HepG2 (cell line): ENCODE data around the gene MAD2L2. TPM values are rescaled to one million over a fixed set of nuclear protein-coding genes. Genes with fewer than 3 reads are reported as not detected.

Experiments used
- ATAC-seq: fragments of 200-7000 bp; cut with Tn5 transposase; 3 replicates; pipeline ENCODE4 v1.9.1; 2020; ENCODE audit warnings: mild to moderate bottlenecking, moderate library complexity
- BruUV-seq: library from RNA; stranded (reverse); fragments of 400-500 nt; replicated peaks from 2 replicates; lab custom pipeline; 2021; lab: Mats Ljungman, UMichigan
- CTCF ChIA-PET: fragments of 300-600 bp; formaldehyde crosslinking; extraction: SDS; loops from one replicate; lab custom pipeline; 2021; ENCODE audit warnings: low total read pairs, inconsistent platforms, low intra/inter-chr PET ratio; lab: Yijun Ruan, JAX
- POLR2A ChIA-PET: fragments of 350-600 bp; sonication (Branson Sonifier 250); formaldehyde crosslinking; loops from one replicate; lab custom pipeline; 2020; ENCODE audit warnings: antibody characterized with exemption, inconsistent platforms; lab: Yijun Ruan, JAX
- DNase-seq: peaks from one replicate; pipeline ENCODE4 v3.0.0-alpha.2; 2015; ENCODE audit warnings: low spot score
- FAIRE-seq: peaks from 3 replicates; lab custom pipeline; 2011; peaks lifted over from hg19 to GRCh38; lab: Jason Lieb, UNC
- H2AFZ ChIP-seq: one replicate; pipeline ENCODE4 v1.6.1; 2011; ENCODE audit warnings: low read length, inconsistent platforms
- H3K27ac ChIP-seq: fragments of 300-600 bp; 3 replicates; pipeline ENCODE4 v1.8.0; 2011; ENCODE audit warnings: mixed run types, mild to moderate bottlenecking, mixed read lengths, low read length, inconsistent platforms; ENCODE audit not compliant: insufficient read depth; ENCODE audit errors: extremely low read length
- H3K27me3 ChIP-seq, 2 experiments: fragments of 200-600 bp in 1 of 2; 2 replicates in 1 of 2; 3 replicates in 1 of 2; pipeline versions ENCODE4 v1.6.0 to v1.8.0; 2011; ENCODE audit warnings: low read length in 2 of 2, mild to moderate bottlenecking in 2 of 2, moderate library complexity in 2 of 2, inconsistent platforms in 1 of 2; ENCODE audit not compliant: insufficient read depth in 2 of 2, control insufficient read depth in 1 of 2
- H3K36me3 ChIP-seq, 2 experiments: fragments of 200-600 bp in 1 of 2; replicated peaks in 1 of 2; 2 replicates in 1 of 2; 3 replicates in 1 of 2; pipeline versions ENCODE4 v1.5.1 to v1.8.0; 2011; ENCODE audit warnings: low read length in 2 of 2, inconsistent platforms in 1 of 2; ENCODE audit not compliant: insufficient read depth in 2 of 2, control insufficient read depth in 1 of 2
- H3K4me1 ChIP-seq: 2 replicates; pipeline ENCODE4 v1.5.1; 2012; ENCODE audit warnings: low read length, inconsistent platforms; ENCODE audit not compliant: insufficient read depth
- H3K4me2 ChIP-seq: 2 replicates; pipeline ENCODE4 v1.6.0; 2011; ENCODE audit warnings: low read depth, low read length, inconsistent platforms
- H3K4me3 ChIP-seq, 3 experiments: fragments of 200-600 bp in 1 of 3; sonication (generic), shearing (Covaris generic) in 1 of 3; replicated peaks in 1 of 3; 2 replicates each; pipeline ENCODE4 v1.5.1; 2011 to 2016; ENCODE audit warnings: low read length in 3 of 3, inconsistent platforms in 2 of 3, low read depth in 2 of 3, mild to moderate bottlenecking in 2 of 3, control low read depth in 1 of 3, mixed read lengths in 1 of 3; ENCODE audit not compliant: insufficient read depth in 1 of 3
- H3K79me2 ChIP-seq: one replicate; pipeline ENCODE4 v1.6.1; 2011; ENCODE audit warnings: low read length, inconsistent platforms; ENCODE audit not compliant: insufficient read depth
- H3K9ac ChIP-seq: 2 replicates; pipeline ENCODE4 v1.6.0; 2011; ENCODE audit warnings: mild to moderate bottlenecking, low read depth, low read length, inconsistent platforms; ENCODE audit not compliant: insufficient read depth
- H3K9me3 ChIP-seq: 2 replicates; pipeline ENCODE4 v1.5.1; 2012; ENCODE audit warnings: mild to moderate bottlenecking, low read length
- H4K20me1 ChIP-seq: 2 replicates; pipeline ENCODE4 v1.6.0; 2011; ENCODE audit warnings: inconsistent platforms, mild to moderate bottlenecking, low read length, moderate library complexity; ENCODE audit not compliant: insufficient read depth
- CBFB ChIP-seq: sonication (generic); formaldehyde crosslinking; IDR thresholded peaks from 2 replicates; pipeline ENCODE4 v1.4.0; 2020; ENCODE audit warnings: missing genetic modification reagents
- ESRRA ChIP-seq: sonication (generic); formaldehyde crosslinking; IDR thresholded peaks from 2 replicates; pipeline ENCODE4 v1.5.1; 2020; ENCODE audit warnings: mild to moderate bottlenecking, low read depth, missing genetic modification reagents
- MBNL3 ChIP-seq: fragments of 250-450 bp; sonication (Bioruptor Pico); conservative IDR thresholded peaks from 2 replicates; pipeline ENCODE4 v1.8.0; 2022; ENCODE audit warnings: mild to moderate bottlenecking, inconsistent platforms
- ZNF761 ChIP-seq: sonication (generic); formaldehyde crosslinking; conservative IDR thresholded peaks from 2 replicates; pipeline ENCODE4 v1.4.0; 2020; ENCODE audit warnings: mild to moderate bottlenecking, missing genetic modification reagents
- WGBS: methylation state at CpG from one replicate; pipeline ENCODE4 v1.1.6; 2017; ENCODE audit warnings: low lambda C conversion rate; 5-methylcytosine and 5-hydroxymethylcytosine counted together
- in situ Hi-C: cut with HindIII; loops from 2 replicates; pipeline ENCODE4 v1.10.0; 2017; ENCODE audit warnings: low pct_unique_long_range_greater_than_20kb; ENCODE audit not compliant: extremely low pct_ligation_motif_present
- intact Hi-C: fragments of 100-400 bp; cut with micrococcal nuclease; formaldehyde crosslinking; loops from one replicate; pipeline ENCODE4 v1.10.0; 2022; ENCODE audit not compliant: unreplicated experiment
- polyA plus RNA-seq, 8 experiments: library from polyadenylated mRNA; depleted of rRNA in 3 of 8; stranded (reverse) in 7 of 8; unstranded in 1 of 8; fragments of >200 nt; fragmentation: Illumina TruSeq in 4 of 8; extraction: Trizol in 4 of 8; gene quantifications; 2 replicates each; pipeline versions ENCODE4 v1.2.1 to v1.2.3, GENCODE V29; 2011 to 2016; ENCODE audit warnings: low read depth in 4 of 8, missing spikeins in 1 of 8, mixed read lengths in 1 of 8; ENCODE audit not compliant: insufficient read depth in 1 of 8
- total RNA-seq, 5 experiments: library from RNA; depleted of rRNA; stranded (reverse); fragments of >200 nt; fragmentation: Illumina TruSeq; extraction: Trizol; gene quantifications; 2 replicates each; pipeline ENCODE4 v1.2.3, GENCODE V29; 2016; ENCODE audit warnings: low read depth in 1 of 5
- TF ChIP-seq, protein P1 (sequence below): sonication (generic); formaldehyde crosslinking; IDR thresholded peaks from 2 replicates; pipeline ENCODE4 v1.8.1; 2023; ENCODE audit warnings: mild to moderate bottlenecking, missing genetic modification reagents, borderline replicate concordance
- TF ChIP-seq, protein P2 (sequence below): sonication (generic); formaldehyde crosslinking; IDR thresholded peaks from 2 replicates; pipeline ENCODE4 v1.9.0; 2022; ENCODE audit warnings: missing genetic modification reagents, mild to moderate bottlenecking, borderline replicate concordance
- TF ChIP-seq, protein P3 (sequence below): sonication (generic); formaldehyde crosslinking; IDR thresholded peaks from 2 replicates; pipeline ENCODE4 v1.8.1; 2023; ENCODE audit warnings: mild to moderate bottlenecking, missing genetic modification reagents
- TF ChIP-seq, protein P4 (sequence below): sonication (generic); formaldehyde crosslinking; IDR thresholded peaks from 2 replicates; pipeline ENCODE4 v1.5.0; 2020; ENCODE audit warnings: mild to moderate bottlenecking, missing genetic modification reagents, borderline replicate concordance
- TF ChIP-seq, protein P5 (sequence below): sonication (generic); formaldehyde crosslinking; IDR thresholded peaks from 2 replicates; pipeline ENCODE4 v1.8.0; 2022; ENCODE audit warnings: missing genetic modification reagents, mild to moderate bottlenecking, borderline replicate concordance

MAD2L2 gene
- total and polyA plus RNA-seq, 2 of the 13 experiments (the other 11 are each of a cell fraction or from before 2014, with no cell fraction given) = 51.8 to 53.8 TPM

DNA sequence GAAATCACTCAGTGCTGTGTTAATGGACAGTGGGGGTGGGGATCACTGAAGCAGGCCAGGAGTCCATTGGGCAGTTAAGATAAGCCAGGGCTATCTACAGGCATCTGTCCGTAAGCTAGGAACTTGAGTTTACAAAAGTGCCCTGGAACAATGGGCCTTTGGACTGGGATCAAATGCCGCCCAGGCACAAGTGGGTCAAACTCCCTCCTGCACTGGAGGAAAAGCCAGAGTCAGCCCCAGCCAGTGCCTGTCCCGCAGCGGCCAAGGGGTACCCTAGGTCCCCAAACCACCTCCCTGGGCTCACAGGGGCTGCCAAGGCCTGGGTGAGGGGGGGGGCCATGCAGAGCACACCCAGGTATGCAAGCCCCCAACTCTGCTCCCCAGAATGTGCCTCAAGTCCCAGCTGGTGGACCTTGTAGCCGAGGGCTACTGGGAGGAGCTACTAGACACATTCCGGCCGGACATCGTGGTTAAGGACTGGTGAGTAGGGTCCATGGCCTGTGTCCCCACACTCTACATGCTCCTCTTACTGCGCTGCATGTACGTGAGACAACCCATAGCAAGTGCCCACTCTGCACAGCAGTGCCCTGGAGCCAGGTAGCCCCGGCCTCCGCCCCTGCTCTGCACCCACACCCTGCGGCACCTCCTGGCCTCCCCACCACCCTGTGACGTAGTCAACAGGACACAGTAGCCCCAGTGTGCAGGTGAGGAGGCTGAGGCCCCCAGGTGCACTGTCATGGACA is 9.2 kb downstream of the MAD2L2 start:
- Histone ChIP-seq H2AFZ (no peak overlapping the region), H4K20me1 (no peaks in the 10 kb centered on the region), H3K9ac (peak overlapping the region; percentile 53), H3K9me3 (no peaks in the 10 kb centered on the region), H3K79me2 (no peaks in the 10 kb centered on the region), H3K27me3 (no peaks in the 10 kb centered on the region), H3K4me2 (peak overlapping the region; percentile 76), H3K27ac (peak overlapping the region; percentile 84), H3K36me3 (peaks cover 11 to 30% of the 10 kb centered on the region in 2 experiments), H3K4me1 (peaks cover 35% of the 10 kb centered on the region), H3K4me3 (peak overlapping the region; percentile 4 to 53 (median 7); a peak in 3 of 6 replicates)
- ATAC-seq (peak; percentile 85), FAIRE-seq (peak; percentile 97), DNase-seq (peak; percentile 88)
- BruUV-seq = TSS peak; percentile 43
- CTCF ChIA-PET = no interaction called here
- intact Hi-C loops (no loop called here), in situ Hi-C loops (no loop called here)
- POLR2A ChIA-PET = interaction anchor here (0.6 to 3.0 kb wide), 10 partner anchors 8 to 399 kb away, joined by 3 to 16 read pairs (median 4); partner anchors contain the start of genes FBXO2, FBXO6 and UBIAD1
- 40% methylated on average over 9 of the region's 14 CpGs for WGBS
- TF ChIP-seq, protein P1, sequence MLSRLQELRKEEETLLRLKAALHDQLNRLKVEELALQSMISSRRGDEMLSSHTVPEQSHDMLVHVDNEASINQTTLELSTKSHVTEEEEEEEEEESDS (CRISPR knock-in tag) = no peak
- TF ChIP-seq ZNF761 (0 out of 2 replicates have a peak, but pooled peaks have one; percentile 33), ESRRA (CRISPR knock-in tag) (peak; percentile 79; the same call in 1 of the 2 replicates), MBNL3 (CRISPR knock-in tag) (no peak), CBFB (CRISPR knock-in tag) (0 out of 2 replicates have a peak, but pooled peaks have one; percentile 54)
- TF ChIP-seq, protein P2, sequence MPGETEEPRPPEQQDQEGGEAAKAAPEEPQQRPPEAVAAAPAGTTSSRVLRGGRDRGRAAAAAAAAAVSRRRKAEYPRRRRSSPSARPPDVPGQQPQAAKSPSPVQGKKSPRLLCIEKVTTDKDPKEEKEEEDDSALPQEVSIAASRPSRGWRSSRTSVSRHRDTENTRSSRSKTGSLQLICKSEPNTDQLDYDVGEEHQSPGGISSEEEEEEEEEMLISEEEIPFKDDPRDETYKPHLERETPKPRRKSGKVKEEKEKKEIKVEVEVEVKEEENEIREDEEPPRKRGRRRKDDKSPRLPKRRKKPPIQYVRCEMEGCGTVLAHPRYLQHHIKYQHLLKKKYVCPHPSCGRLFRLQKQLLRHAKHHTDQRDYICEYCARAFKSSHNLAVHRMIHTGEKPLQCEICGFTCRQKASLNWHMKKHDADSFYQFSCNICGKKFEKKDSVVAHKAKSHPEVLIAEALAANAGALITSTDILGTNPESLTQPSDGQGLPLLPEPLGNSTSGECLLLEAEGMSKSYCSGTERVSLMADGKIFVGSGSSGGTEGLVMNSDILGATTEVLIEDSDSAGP = peak; percentile 72; the same call in 1 of the 2 replicates
- TF ChIP-seq, protein P3, sequence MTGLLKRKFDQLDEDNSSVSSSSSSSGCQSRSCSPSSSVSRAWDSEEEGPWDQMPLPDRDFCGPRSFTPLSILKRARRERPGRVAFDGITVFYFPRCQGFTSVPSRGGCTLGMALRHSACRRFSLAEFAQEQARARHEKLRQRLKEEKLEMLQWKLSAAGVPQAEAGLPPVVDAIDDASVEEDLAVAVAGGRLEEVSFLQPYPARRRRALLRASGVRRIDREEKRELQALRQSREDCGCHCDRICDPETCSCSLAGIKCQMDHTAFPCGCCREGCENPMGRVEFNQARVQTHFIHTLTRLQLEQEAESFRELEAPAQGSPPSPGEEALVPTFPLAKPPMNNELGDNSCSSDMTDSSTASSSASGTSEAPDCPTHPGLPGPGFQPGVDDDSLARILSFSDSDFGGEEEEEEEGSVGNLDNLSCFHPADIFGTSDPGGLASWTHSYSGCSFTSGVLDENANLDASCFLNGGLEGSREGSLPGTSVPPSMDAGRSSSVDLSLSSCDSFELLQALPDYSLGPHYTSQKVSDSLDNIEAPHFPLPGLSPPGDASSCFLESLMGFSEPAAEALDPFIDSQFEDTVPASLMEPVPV = peak; percentile 33; the same call in 1 of the 2 replicates
- TF ChIP-seq, protein P4, sequence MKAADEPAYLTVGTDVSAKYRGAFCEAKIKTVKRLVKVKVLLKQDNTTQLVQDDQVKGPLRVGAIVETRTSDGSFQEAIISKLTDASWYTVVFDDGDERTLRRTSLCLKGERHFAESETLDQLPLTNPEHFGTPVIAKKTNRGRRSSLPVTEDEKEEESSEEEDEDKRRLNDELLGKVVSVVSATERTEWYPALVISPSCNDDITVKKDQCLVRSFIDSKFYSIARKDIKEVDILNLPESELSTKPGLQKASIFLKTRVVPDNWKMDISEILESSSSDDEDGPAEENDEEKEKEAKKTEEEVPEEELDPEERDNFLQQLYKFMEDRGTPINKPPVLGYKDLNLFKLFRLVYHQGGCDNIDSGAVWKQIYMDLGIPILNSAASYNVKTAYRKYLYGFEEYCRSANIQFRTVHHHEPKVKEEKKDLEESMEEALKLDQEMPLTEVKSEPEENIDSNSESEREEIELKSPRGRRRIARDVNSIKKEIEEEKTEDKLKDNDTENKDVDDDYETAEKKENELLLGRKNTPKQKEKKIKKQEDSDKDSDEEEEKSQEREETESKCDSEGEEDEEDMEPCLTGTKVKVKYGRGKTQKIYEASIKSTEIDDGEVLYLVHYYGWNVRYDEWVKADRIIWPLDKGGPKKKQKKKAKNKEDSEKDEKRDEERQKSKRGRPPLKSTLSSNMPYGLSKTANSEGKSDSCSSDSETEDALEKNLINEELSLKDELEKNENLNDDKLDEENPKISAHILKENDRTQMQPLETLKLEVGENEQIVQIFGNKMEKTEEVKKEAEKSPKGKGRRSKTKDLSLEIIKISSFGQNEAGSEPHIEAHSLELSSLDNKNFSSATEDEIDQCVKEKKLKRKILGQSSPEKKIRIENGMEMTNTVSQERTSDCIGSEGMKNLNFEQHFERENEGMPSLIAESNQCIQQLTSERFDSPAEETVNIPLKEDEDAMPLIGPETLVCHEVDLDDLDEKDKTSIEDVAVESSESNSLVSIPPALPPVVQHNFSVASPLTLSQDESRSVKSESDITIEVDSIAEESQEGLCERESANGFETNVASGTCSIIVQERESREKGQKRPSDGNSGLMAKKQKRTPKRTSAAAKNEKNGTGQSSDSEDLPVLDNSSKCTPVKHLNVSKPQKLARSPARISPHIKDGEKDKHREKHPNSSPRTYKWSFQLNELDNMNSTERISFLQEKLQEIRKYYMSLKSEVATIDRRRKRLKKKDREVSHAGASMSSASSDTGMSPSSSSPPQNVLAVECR (CRISPR knock-in tag) = peak; percentile 42; the same call in 1 of the 2 replicates
- TF ChIP-seq, protein P5, sequence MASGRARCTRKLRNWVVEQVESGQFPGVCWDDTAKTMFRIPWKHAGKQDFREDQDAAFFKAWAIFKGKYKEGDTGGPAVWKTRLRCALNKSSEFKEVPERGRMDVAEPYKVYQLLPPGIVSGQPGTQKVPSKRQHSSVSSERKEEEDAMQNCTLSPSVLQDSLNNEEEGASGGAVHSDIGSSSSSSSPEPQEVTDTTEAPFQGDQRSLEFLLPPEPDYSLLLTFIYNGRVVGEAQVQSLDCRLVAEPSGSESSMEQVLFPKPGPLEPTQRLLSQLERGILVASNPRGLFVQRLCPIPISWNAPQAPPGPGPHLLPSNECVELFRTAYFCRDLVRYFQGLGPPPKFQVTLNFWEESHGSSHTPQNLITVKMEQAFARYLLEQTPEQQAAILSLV = no peak; the same call in 1 of the 2 replicates
